HL-60 (cell line): ENCODE measurements around the gene MRTFA.

ENCODE experiments used
- DNase-seq, 2 experiments: peaks; one replicate each; pipeline ENCODE4 v3.0.0-alpha.2; 2010 to 2020; ENCODE audit warnings: low read depth in 1 of 2, low spot score in 1 of 2
- H3K27ac ChIP-seq: fragments of 250-450 bp; sonication (Bioruptor Pico); replicated peaks from 2 replicates; pipeline ENCODE4 v1.5.1; 2020; ENCODE audit warnings: mild to moderate bottlenecking, moderate library complexity
- H3K27me3 ChIP-seq: fragments of 250-450 bp; sonication (Bioruptor Pico); 2 replicates; pipeline ENCODE4 v1.5.1; 2021; ENCODE audit warnings: mild to moderate bottlenecking, moderate library complexity; ENCODE audit not compliant: insufficient read depth, poor library complexity, severe bottlenecking
- H3K4me3 ChIP-seq: replicated peaks from 2 replicates; pipeline ENCODE4 v1.5.1; 2011; ENCODE audit warnings: mild to moderate bottlenecking, control low read depth, low read length; ENCODE audit not compliant: insufficient read depth
- GABPA ChIP-seq: IDR thresholded peaks from 2 replicates; pipeline ENCODE4 v1.6.1; 2012; ENCODE audit warnings: low read depth
- POLR2AphosphoS5 ChIP-seq: IDR thresholded peaks from 2 replicates; pipeline ENCODE4 v1.6.1; 2012; ENCODE audit warnings: low read depth
- SPI1 ChIP-seq: IDR thresholded peaks from 2 replicates; pipeline ENCODE4 v1.6.1; 2012; ENCODE audit warnings: low read depth, mild to moderate bottlenecking, borderline replicate concordance
- TF ChIP-seq, protein P1 (sequence below): IDR thresholded peaks from one replicate; pipeline ENCODE4 v1.5.1; 2011; ENCODE audit warnings: low read length, control low read depth, inconsistent platforms; ENCODE audit not compliant: insufficient read depth
- TF ChIP-seq, protein P2 (sequence below): IDR thresholded peaks from 2 replicates; pipeline ENCODE4 v1.6.1; 2012; ENCODE audit warnings: low read depth; ENCODE audit not compliant: insufficient replicate concordance

The MRTFA gene

DNA sequence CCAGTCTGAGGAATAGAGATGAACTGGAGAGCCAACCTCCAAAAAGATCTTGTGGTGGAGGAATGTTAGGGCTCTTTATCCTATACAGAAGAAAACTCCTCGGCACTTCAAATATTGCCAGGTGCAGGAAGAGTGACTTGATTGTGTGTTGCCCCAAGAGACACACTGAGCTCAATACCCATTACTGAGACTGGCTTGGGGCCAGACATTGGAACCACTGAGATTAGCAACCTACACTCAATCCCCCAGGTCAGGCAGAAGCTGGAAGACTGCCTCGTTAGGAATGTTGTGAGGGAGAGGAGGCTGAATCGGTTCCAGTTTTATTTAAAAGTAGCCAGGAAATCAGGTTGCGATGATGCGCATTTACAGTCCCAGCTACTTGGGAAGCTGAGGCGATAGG is 268.5 kb downstream of the MRTFA start:
- Histone ChIP-seq H3K27me3 (no peaks in the 10 kb centered on the region), H3K4me3 (no peak overlapping the region), H3K27ac (no peak overlapping the region)
- no peak for DNase-seq
- TF ChIP-seq POLR2AphosphoS5 (no peak), GABPA (no peak), SPI1 (no peak)
- TF ChIP-seq, protein P1, sequence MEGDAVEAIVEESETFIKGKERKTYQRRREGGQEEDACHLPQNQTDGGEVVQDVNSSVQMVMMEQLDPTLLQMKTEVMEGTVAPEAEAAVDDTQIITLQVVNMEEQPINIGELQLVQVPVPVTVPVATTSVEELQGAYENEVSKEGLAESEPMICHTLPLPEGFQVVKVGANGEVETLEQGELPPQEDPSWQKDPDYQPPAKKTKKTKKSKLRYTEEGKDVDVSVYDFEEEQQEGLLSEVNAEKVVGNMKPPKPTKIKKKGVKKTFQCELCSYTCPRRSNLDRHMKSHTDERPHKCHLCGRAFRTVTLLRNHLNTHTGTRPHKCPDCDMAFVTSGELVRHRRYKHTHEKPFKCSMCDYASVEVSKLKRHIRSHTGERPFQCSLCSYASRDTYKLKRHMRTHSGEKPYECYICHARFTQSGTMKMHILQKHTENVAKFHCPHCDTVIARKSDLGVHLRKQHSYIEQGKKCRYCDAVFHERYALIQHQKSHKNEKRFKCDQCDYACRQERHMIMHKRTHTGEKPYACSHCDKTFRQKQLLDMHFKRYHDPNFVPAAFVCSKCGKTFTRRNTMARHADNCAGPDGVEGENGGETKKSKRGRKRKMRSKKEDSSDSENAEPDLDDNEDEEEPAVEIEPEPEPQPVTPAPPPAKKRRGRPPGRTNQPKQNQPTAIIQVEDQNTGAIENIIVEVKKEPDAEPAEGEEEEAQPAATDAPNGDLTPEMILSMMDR, result no peak
- TF ChIP-seq, protein P2, sequence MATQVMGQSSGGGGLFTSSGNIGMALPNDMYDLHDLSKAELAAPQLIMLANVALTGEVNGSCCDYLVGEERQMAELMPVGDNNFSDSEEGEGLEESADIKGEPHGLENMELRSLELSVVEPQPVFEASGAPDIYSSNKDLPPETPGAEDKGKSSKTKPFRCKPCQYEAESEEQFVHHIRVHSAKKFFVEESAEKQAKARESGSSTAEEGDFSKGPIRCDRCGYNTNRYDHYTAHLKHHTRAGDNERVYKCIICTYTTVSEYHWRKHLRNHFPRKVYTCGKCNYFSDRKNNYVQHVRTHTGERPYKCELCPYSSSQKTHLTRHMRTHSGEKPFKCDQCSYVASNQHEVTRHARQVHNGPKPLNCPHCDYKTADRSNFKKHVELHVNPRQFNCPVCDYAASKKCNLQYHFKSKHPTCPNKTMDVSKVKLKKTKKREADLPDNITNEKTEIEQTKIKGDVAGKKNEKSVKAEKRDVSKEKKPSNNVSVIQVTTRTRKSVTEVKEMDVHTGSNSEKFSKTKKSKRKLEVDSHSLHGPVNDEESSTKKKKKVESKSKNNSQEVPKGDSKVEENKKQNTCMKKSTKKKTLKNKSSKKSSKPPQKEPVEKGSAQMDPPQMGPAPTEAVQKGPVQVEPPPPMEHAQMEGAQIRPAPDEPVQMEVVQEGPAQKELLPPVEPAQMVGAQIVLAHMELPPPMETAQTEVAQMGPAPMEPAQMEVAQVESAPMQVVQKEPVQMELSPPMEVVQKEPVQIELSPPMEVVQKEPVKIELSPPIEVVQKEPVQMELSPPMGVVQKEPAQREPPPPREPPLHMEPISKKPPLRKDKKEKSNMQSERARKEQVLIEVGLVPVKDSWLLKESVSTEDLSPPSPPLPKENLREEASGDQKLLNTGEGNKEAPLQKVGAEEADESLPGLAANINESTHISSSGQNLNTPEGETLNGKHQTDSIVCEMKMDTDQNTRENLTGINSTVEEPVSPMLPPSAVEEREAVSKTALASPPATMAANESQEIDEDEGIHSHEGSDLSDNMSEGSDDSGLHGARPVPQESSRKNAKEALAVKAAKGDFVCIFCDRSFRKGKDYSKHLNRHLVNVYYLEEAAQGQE, result no peak

DNA sequence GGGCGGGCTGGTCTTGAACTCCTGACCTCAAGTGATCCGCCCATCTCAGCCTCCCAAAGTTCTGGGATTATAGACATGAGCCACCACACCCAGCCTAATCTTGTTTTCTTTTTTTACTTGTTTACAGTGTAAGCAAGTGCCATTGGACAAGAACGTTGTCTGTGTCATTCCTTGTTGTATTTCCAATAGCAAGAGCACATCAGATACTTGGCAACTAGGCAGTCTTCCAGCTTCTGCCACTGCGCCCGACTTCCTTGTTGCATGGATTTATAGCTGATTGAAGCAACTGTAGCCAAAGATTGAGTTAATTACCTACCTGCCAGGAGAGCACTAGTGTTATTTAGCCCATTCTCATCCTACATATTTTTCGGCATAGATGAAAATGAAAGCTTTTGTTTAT is 269.2 kb downstream of the MRTFA start:
- no peak overlapping the region for H3K4me3 ChIP-seq
- no peak overlapping the region for H3K27ac ChIP-seq
- H3K27me3 ChIP-seq, result no peaks in the 10 kb centered on the region
- TF ChIP-seq, protein P1, result no peak
- no peak for TF ChIP-seq SPI1
- TF ChIP-seq, protein P2, result no peak
- TF ChIP-seq POLR2AphosphoS5, result no peak
- TF ChIP-seq GABPA, result no peak
- no peak for DNase-seq

DNA sequence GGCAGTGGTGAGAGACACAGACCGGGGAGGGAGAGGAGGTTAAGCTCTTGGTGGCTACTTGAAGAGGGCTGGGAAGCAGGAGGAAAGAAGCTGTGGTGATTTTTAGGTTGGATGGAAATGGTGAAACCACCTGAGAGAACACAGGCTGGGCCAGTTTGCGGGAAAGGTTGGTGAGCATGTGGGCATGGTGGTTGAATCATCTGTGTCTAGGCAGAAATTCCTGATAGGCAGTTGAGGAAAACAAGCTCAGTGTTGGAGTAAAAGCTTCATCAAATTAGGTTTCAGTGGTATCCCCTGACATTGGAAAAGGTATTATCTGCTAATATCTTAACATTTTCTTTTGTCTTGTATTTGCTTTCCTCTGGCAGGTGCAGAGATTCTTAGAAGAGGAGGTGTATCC is 270.5 kb downstream of the MRTFA start:
- Histone ChIP-seq H3K4me3 (no peak overlapping the region), H3K27ac (no peak overlapping the region), H3K27me3 (no peaks in the 10 kb centered on the region)
- no peak for DNase-seq
- TF ChIP-seq, protein P1, result no peak
- TF ChIP-seq GABPA (no peak), SPI1 (no peak), POLR2AphosphoS5 (no peak)
- TF ChIP-seq, protein P2, result no peak
